ENCODE results near the gene MMD. TPM values are rescaled to one million over a fixed set of nuclear protein-coding genes. Genes with fewer than 3 reads are reported as not detected.
"Not testable (repeated sequence)": the region's sequence is repeated elsewhere in the genome, so short reads cannot be mapped to it uniquely, and the experiment has no call there.

MMD gene
- total and polyA plus RNA-seq, 2 donors from 2014 or later: 6.4 to 9.9 TPM

DNA sequence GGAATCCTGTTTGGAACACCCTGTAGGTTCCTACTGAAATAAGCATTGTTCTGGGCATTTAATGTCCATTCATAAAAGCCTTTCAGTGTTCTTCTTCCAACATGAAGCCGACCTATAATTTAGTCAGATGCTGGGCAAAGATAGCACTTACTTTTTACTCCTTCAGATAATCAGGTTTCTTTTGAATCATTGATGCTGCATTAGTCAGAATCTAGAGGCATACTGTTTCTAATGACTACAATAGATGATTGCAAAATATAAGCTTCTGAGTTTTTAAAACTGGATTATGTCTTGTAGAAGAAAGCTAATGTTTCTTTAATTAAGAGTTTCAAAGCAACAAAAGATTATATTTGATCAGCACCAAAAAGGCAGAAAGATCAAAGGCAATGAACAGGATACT lies 16.0 kb downstream of the MMD start:
- FAIRE-seq: no peak
- no peak overlapping the region for H3K27ac ChIP-seq (ENCODE audit: low read depth in 2 of 2, low read length in 2 of 2)
- H3K27me3 ChIP-seq (ENCODE audit: control insufficient read depth, insufficient read depth, low read length): no peaks in the 10 kb centered on the region
- H3K36me3 ChIP-seq (ENCODE audit: control insufficient read depth in 2 of 3, insufficient read depth in 3 of 3, low read length in 3 of 3): peaks cover 0 to 15% (median 0%) of the 10 kb centered on the region in 3 donors
- TF ChIP-seq, protein P1, sequence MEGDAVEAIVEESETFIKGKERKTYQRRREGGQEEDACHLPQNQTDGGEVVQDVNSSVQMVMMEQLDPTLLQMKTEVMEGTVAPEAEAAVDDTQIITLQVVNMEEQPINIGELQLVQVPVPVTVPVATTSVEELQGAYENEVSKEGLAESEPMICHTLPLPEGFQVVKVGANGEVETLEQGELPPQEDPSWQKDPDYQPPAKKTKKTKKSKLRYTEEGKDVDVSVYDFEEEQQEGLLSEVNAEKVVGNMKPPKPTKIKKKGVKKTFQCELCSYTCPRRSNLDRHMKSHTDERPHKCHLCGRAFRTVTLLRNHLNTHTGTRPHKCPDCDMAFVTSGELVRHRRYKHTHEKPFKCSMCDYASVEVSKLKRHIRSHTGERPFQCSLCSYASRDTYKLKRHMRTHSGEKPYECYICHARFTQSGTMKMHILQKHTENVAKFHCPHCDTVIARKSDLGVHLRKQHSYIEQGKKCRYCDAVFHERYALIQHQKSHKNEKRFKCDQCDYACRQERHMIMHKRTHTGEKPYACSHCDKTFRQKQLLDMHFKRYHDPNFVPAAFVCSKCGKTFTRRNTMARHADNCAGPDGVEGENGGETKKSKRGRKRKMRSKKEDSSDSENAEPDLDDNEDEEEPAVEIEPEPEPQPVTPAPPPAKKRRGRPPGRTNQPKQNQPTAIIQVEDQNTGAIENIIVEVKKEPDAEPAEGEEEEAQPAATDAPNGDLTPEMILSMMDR (IDR thresholded peaks at IDR 0.05; ENCODE audit: borderline replicate concordance, extremely low read depth, insufficient read depth): no peak
- no peak overlapping the region for H3K9ac ChIP-seq (ENCODE audit: low read length in 3 of 3)
- intact Hi-C loops (cut with DNase I): no loop called here
- H3K4me1 ChIP-seq (ENCODE audit: control insufficient read depth in 2 of 3, insufficient read depth in 2 of 3, low read depth in 1 of 3, low read length in 3 of 3): no peaks in the 10 kb centered on the region
- DNase-seq: no peak
- no peaks in the 10 kb centered on the region for H3K9me3 ChIP-seq (ENCODE audit: control insufficient read depth in 2 of 3, insufficient read depth in 1 of 3, low read length in 3 of 3)
- no peak overlapping the region for H3K4me3 ChIP-seq (ENCODE audit: low read length in 3 of 3)

DNA sequence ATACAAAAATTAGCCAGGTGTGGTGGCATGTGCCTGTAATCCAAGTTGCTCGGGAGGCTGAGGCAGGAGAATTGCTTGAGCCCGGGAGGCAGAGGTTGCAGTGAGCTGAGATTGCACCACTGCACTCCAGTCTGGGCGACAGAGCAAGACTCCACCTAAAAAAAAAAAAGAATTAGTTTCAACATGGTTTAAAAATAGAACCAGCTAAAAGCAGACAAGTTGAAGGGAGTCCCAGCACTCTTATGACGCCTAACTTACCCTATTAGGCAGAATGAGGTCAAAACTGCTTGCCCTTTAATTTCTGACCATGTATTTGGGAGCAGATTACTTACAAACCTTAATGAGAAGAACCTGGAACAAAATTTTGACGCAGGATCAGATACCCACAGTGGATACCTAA lies 17.4 kb downstream of the MMD start:
- DNase-seq; H3K27ac ChIP-seq (ENCODE audit: low read depth in 2 of 2, low read length in 2 of 2); H3K4me1 ChIP-seq (ENCODE audit: control insufficient read depth in 2 of 3, insufficient read depth in 2 of 3, low read depth in 1 of 3, low read length in 3 of 3); H3K4me3 ChIP-seq (ENCODE audit: low read length in 3 of 3); FAIRE-seq; H3K9ac ChIP-seq (ENCODE audit: low read length in 3 of 3); H3K36me3 ChIP-seq (ENCODE audit: control insufficient read depth in 2 of 3, insufficient read depth in 3 of 3, low read length in 3 of 3); H3K9me3 ChIP-seq (ENCODE audit: control insufficient read depth in 2 of 3, insufficient read depth in 1 of 3, low read length in 3 of 3); intact Hi-C loops (cut with DNase I); H3K27me3 ChIP-seq (ENCODE audit: control insufficient read depth, insufficient read depth, low read length): not testable (repeated sequence)

DNA sequence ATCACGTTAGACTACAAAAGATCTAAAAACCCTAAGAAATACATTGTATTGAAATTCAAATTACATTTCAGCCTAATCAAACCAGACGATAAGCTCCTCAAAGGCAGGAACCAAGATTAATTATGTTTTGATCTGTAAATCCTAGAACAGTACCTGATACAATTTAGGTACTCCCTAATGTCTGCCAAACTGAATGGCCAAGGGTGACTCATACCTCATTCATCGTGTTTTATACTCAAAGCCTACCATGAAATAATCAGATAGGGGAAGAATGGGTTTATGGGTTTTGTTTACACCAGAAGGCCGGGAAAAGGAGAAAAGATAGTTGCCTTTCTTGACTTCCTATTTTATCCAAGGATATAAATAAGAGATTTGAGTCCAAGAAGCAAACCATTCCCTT lies 19.3 kb downstream of the MMD start:
- Histone ChIP-seq H3K9ac (ENCODE audit: low read length in 3 of 3) (no peak overlapping the region), H3K4me1 (ENCODE audit: control insufficient read depth in 2 of 3, insufficient read depth in 2 of 3, low read depth in 1 of 3, low read length in 3 of 3) (no peaks in the 10 kb centered on the region), H3K27ac (ENCODE audit: low read depth in 2 of 2, low read length in 2 of 2) (no peak overlapping the region), H3K27me3 (ENCODE audit: control insufficient read depth, insufficient read depth, low read length) (no peaks in the 10 kb centered on the region), H3K4me3 (ENCODE audit: low read length in 3 of 3) (no peak overlapping the region), H3K36me3 (ENCODE audit: control insufficient read depth in 2 of 3, insufficient read depth in 3 of 3, low read length in 3 of 3) (no peaks in the 10 kb centered on the region), H3K9me3 (ENCODE audit: control insufficient read depth in 2 of 3, insufficient read depth in 1 of 3, low read length in 3 of 3) (no peaks in the 10 kb centered on the region)
- TF ChIP-seq, protein P1 (IDR thresholded peaks at IDR 0.05; ENCODE audit: borderline replicate concordance, extremely low read depth, insufficient read depth): no peak
- FAIRE-seq: no peak
- intact Hi-C loops (cut with DNase I): no loop called here
- DNase-seq: no peak

DNA sequence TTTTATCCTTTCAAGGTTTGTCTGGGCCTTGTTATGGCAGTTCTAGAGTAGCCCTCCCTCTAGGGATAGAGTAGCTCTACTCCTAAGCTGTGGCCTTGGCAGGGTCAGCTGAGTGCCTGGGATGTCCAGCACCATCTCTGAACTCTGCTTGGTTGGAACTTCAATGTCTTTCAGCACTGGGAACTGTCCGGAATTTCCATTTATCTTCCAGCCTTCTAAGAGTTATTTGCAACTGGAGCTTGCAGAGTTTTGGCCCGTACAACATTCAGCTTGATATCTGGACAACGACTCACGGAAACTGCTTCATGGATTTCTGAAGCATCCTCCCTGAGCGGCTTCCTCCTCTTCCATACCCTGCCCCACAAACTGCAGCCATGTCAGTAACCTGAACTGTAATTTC lies 22.9 kb downstream of the MMD start:
- H3K9me3 ChIP-seq (ENCODE audit: control insufficient read depth in 2 of 3, insufficient read depth in 1 of 3, low read length in 3 of 3): no peaks in the 10 kb centered on the region
- intact Hi-C loops (cut with DNase I): no loop called here
- no peak overlapping the region for H3K4me3 ChIP-seq (ENCODE audit: low read length in 3 of 3)
- H3K9ac ChIP-seq (ENCODE audit: low read length in 3 of 3): no peak overlapping the region
- H3K36me3 ChIP-seq (ENCODE audit: control insufficient read depth in 2 of 3, insufficient read depth in 3 of 3, low read length in 3 of 3): no peaks in the 10 kb centered on the region
- DNase-seq (peak in 2 of 5 donors; percentile 27 to 38), FAIRE-seq (no peak)
- no peaks in the 10 kb centered on the region for H3K27me3 ChIP-seq (ENCODE audit: control insufficient read depth, insufficient read depth, low read length)
- H3K4me1 ChIP-seq (ENCODE audit: control insufficient read depth in 2 of 3, insufficient read depth in 2 of 3, low read depth in 1 of 3, low read length in 3 of 3): peaks cover 0 to 8% (median 0%) of the 10 kb centered on the region in 3 donors
- TF ChIP-seq, protein P1 (IDR thresholded peaks at IDR 0.05; ENCODE audit: borderline replicate concordance, extremely low read depth, insufficient read depth): no peak
- H3K27ac ChIP-seq (ENCODE audit: low read depth in 2 of 2, low read length in 2 of 2): no peak overlapping the region

Data from kidney (tissue), 14 donors.